LNCAP (cell line): Measurements from ENCODE around the gene LBH.

Experiments
- TF ChIP-seq, protein P1 (sequence below): fragments of 450-650 bp; IDR thresholded peaks from 2 replicates; pipeline ENCODE4 v1.5.1; 2017; ENCODE audit warnings: mild to moderate bottlenecking

LBH gene

DNA sequence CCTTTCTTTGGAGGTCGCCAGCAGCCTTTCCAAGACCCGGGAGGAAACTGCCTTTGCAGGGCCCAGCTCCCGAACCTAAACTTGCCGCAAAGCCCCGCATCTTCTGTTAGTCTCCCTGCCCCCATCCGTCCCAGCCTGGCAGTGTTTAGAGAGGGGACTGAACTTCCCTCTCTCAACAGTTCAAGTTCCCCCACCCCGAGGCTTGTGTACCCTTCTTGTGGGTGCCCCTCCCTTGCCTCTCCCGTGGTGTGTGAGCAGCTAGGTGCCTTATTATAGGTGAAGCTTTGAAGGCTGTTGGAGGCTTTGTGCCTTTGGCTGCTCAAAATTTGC, 1.4 kb downstream of the LBH start:
- TF ChIP-seq, protein P1, sequence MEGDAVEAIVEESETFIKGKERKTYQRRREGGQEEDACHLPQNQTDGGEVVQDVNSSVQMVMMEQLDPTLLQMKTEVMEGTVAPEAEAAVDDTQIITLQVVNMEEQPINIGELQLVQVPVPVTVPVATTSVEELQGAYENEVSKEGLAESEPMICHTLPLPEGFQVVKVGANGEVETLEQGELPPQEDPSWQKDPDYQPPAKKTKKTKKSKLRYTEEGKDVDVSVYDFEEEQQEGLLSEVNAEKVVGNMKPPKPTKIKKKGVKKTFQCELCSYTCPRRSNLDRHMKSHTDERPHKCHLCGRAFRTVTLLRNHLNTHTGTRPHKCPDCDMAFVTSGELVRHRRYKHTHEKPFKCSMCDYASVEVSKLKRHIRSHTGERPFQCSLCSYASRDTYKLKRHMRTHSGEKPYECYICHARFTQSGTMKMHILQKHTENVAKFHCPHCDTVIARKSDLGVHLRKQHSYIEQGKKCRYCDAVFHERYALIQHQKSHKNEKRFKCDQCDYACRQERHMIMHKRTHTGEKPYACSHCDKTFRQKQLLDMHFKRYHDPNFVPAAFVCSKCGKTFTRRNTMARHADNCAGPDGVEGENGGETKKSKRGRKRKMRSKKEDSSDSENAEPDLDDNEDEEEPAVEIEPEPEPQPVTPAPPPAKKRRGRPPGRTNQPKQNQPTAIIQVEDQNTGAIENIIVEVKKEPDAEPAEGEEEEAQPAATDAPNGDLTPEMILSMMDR, result no peak

DNA sequence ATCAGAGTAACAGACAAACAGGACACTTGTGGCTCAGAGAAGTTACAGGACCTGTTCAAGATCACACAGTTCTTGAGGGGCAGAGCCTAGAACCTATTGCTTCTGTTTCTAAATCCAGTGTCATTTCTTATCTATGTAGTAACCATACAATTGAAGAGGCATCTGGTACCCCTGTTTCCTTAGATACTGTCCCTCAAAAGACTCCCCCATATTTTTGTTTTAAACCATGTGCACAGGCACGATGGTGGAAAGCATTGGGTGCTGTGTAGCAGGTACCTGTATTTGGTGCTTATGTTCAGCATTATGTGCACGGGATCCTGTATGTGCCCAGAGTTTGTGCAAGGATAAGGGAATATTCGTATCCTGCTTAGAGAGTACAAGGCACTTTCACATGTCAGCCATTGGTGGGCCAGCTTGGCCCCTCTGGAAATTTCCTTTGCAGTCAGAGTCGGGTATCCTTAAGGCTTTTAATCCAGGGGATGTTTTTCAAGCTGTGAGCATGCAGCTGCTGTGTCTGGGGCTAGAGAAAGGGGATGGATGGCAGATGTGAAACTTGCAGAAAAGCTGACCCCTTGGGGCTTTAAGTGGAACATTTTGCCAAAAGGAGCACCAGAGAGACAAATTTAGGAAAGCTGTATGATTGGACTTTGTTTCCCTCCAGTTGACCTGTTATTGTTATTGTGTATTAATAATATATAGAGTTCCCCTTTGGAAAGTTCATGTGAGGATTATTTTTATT, 2.1 kb downstream of the LBH start:
- TF ChIP-seq, protein P1, result no peak

DNA sequence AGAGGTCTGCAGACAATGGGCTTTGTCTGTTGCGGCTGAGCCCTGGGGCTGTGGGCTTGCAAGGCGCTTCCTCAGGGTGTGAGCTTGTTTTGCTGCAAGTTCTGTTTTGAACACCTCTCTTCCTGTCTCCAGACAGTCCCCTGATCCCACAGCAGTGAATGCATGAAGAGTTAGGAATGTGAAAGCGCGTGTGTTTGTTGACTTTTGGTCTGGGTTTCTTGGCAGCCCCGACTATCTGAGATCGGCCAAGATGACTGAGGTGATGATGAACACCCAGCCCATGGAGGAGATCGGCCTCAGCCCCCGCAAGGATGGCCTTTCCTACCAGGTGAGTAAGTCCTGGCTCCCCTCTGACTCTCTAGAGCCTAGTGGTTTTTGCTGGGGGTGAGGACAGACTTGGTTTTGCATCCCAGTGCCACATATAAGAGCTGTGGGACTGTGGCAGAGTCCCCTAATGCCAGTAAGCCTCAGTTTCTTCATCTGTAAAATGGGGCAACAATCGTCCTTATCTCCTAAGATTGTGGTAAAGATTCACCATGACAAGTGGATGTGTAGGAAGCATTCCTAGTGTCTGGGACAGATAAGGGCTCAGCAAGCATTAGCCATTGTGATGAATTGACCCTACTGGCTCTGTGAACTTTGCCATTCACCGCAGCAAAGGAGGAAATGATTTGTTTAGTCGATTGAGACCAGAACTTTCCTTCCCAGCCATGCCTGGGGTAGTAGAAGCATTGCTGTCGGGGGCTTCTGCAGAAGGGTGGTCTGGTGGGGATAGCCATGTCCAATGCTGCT, 3.0 kb downstream of the LBH start:
- TF ChIP-seq, protein P1, result no peak

DNA sequence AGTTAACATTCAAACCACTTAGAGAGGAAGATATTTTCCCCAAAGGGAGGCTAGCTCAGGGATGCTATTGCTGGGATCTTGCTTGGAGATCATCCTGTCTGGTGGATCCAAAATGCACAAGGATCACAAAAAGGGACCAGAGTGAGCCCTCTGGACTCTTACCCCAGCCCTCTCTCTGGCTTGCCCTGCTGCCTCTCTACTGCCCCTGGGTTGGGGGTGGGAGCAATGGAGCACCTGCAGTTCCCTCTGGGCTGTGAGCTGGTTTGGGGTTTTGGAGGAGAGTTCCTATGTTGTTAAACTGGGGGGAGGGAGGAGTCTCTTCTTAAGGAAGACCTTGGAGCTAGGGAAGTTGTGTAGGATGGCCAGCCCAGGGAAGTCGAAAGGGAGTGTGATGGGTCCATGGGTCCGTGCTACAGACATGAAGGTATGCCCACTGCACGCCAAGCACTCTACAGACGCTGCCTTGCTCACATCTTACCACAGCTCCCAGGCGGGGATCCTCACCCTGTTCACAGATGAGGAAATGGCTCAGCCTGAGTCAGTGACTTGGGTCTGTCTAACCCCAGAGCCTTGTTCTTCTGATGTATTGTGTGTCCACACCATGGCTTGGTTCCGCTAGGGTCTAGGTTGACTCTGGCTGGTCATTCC, 3.8 kb downstream of the LBH start:
- TF ChIP-seq, protein P1, result no peak

DNA sequence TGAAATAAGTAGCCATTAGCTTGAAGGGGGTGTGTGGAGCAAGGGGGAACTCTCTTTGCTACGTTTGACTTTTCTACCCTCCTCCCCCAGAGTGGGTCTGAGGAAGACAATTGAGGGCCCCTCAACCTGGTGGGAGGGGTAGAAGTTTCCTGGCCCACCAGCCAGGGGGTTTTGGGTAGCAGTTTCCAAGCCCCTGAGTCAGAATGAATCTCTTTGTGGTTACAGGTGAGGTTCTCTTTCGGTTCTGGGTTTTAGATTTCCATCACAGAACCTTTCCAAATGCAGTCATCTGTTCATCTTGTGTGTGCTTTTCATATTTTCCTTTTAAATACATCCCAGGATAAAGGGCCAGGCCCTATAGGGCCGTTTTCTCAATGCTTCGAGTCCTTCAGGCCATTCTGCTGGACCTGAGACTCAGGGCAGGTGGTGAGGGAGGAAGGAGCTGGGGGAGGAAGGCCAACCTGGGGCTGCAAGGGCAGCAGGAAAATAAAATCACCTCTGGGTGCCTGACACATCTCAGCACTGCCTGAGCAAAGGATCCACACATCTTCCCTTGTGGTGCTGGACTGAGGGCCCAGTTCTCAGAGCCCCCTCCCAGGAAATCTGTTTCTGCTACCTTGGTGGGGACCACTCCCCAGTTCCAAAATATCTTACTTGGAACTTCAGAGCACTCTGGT, 4.7 kb downstream of the LBH start:
- TF ChIP-seq, protein P1, result no peak

DNA sequence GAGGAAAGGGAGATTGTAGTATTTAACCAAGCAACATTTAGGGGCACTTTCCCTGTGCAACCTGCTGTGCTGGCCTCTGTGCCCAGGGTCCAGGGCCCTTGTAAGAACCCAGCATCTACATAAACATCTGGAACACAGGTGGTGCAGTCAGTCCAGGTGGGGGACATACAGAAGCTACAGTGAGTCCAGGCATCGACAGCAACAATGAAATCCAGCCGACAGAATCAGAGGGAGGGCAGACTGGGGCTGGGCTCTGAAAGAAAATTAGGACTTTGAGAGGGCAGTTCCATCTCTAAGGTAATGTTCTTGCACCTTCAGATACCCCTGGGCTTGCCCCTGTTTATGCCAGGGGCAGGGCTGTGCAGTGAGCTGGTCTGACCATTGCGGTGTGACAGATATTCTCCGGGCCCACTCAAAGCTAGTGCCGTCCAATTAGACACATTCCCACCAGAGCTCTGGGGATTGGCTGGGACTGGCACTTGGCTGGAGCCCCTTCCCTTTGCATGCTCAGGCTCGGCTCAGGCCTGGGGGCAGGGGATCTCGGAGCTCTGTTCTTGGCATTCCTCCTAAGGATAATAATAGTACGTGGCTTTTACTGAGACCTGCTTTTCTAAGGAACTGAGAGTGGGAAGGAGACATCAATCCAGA, 5.4 kb downstream of the LBH start:
- TF ChIP-seq, protein P1, result no peak
